ENCODE data around the gene CCDC88B. TPM values are rescaled to one million over a fixed set of nuclear protein-coding genes. Genes with fewer than 3 reads are reported as not detected.

Gene CCDC88B
- total RNA-seq, 1 donor from 2014 or later = 137 TPM

- H3K4me3 Mint-ChIP-seq = no peak overlapping the region
Measured at GRCh38 chr11:64357446-64357845, 17.4 kb downstream of the CCDC88B start.

GRCh38 chr11:64357904-64358535 lies 18.0 kb downstream of the CCDC88B start:
- peaks cover 30% of the 10 kb centered on the region for H3K4me1 Mint-ChIP-seq (ENCODE audit: low read depth)
- H3K4me3 Mint-ChIP-seq = peak overlapping the region; percentile 74
- peak; percentile 19 for DNase-seq (ENCODE audit: low spot score)
- H3K27ac Mint-ChIP-seq = no peak overlapping the region
- peaks cover 28% of the 10 kb centered on the region for H3K36me3 Mint-ChIP-seq (ENCODE audit: low read depth)
- no peaks in the 10 kb centered on the region for H3K9me3 Mint-ChIP-seq
- intact Hi-C loops (cut with micrococcal nuclease) = loop anchor here (5.0 kb wide), 1 partner anchor 106 kb away; the partner anchor contains the start of gene PLCB3
- no peaks in the 10 kb centered on the region for H3K27me3 Mint-ChIP-seq (ENCODE audit: insufficient read depth)

More at GRCh38 chr11:64357446-64357845, 17.4 kb downstream of the CCDC88B start:
- no peak overlapping the region for H3K27ac Mint-ChIP-seq
- intact Hi-C loops (cut with micrococcal nuclease) = loop anchor here (5.0 kb wide), 1 partner anchor 105 kb away; the partner anchor contains the start of gene PLCB3
- no peaks in the 10 kb centered on the region for H3K27me3 Mint-ChIP-seq (ENCODE audit: insufficient read depth)
- no peaks in the 10 kb centered on the region for H3K9me3 Mint-ChIP-seq
- DNase-seq (ENCODE audit: low spot score) = no peak
- peaks cover 27% of the 10 kb centered on the region for H3K36me3 Mint-ChIP-seq (ENCODE audit: low read depth)
- H3K4me1 Mint-ChIP-seq (ENCODE audit: low read depth) = peaks cover 30% of the 10 kb centered on the region

- intact Hi-C loops (cut with micrococcal nuclease) = loop anchor here (5.0 kb wide), 1 partner anchor 106 kb away; the partner anchor contains the start of gene PLCB3
- no peak overlapping the region for H3K27ac Mint-ChIP-seq
- H3K36me3 Mint-ChIP-seq (ENCODE audit: low read depth) = peaks cover 30% of the 10 kb centered on the region
- H3K4me3 Mint-ChIP-seq = peak overlapping the region; percentile 74
- no peak for DNase-seq (ENCODE audit: low spot score)
- H3K9me3 Mint-ChIP-seq = no peaks in the 10 kb centered on the region
- no peaks in the 10 kb centered on the region for H3K27me3 Mint-ChIP-seq (ENCODE audit: insufficient read depth)
- H3K4me1 Mint-ChIP-seq (ENCODE audit: low read depth) = peaks cover 30% of the 10 kb centered on the region
Measured at GRCh38 chr11:64358536-64358906, 18.5 kb downstream of the CCDC88B start.

DNA sequence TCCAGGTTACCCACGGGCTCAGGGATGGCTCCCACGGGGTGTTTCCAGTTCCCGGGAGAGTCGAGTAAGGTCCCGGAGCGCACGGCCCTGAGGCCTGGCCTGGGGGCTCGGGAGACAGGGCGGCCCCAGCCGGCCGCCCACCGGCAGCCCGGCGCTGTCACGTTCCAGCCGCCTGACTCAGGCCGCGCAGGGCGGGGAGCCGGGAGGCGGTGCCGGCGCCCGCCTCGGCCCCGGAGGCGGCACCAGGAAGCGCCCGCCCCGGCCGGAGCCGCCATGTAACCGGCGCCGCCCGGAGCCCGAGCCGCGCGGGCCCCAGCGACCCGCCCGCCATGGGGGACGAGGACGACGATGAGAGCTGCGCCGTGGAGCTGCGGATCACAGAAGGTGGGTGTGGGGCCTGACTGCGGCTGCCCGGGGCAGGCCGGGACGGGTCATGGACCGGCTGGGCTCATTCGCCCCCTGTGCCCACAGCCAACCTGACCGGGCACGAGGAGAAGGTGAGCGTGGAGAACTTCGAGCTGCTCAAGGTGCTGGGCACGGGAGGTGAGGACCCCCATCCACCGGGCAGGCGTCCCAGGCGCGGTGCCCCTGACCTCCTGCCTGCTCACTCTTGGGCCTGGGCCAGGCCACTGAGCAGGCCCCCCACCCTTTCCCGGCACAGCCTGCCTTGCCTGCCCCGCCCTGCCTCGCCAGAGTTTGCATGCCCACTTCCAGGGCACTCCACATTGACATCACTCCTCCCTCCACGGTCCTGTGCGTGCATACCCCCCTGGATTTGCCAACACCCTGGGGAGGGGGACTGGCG lies 19.1 kb downstream of the CCDC88B start, which contains the start of gene RPS6KA4:
RPS6KA4 (plus strand) TSS at position 256 of the 805 bp plus-strand sequence; CDS start at position 330, 74 bp downstream.
- no peaks in the 10 kb centered on the region for H3K27me3 Mint-ChIP-seq (ENCODE audit: insufficient read depth)
- DNase-seq (ENCODE audit: low spot score) = peak; percentile 52
- peak within 1 kb of the TSS; percentile 94 for H3K4me3 Mint-ChIP-seq
- H3K4me1 Mint-ChIP-seq (ENCODE audit: low read depth) = peaks cover 30% of the 10 kb centered on the region
- H3K9me3 Mint-ChIP-seq = no peaks in the 10 kb centered on the region
- H3K36me3 Mint-ChIP-seq (ENCODE audit: low read depth) = peaks cover 33% of the 10 kb centered on the region
- H3K27ac Mint-ChIP-seq = peak within 1 kb of the TSS; percentile 85
- intact Hi-C loops (cut with micrococcal nuclease) = loop anchor here (1.0 to 5.0 kb wide), 4 partner anchors 17 to 107 kb away; partner anchors contain the start of genes ESRRA, PLCB3 and TRMT112

DNA sequence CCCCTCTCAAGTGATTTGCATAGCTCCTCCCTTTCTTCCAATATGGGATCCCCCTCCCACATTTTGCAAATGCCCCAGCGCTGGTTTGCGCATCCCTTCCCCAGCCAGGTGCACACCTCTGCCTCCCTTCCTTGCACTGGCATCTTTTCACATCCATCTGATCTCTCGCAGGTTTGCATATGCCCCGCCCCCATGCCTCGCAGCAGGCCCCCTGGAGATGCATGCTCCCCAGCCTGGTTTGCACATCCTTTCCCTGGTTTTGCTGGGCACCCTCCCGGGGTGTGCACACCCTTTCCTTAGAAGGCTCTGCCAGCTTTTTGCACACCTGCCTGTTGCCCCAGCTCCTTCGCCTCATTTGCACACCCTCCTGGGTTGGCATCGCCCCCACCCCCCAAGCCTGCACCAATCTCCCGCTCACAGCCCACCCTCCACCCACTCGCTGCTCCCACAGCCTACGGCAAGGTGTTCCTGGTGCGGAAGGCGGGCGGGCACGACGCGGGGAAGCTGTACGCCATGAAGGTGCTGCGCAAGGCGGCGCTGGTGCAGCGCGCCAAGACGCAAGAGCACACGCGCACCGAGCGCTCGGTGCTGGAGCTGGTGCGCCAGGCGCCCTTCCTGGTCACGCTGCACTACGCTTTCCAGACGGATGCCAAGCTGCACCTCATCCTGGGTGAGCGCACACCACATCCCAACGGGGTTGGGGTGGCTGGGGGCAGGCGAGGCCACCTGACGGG lies 19.9 kb downstream of the CCDC88B start:
- Mint-ChIP-seq H3K4me1 (ENCODE audit: low read depth) (peaks cover 30% of the 10 kb centered on the region), H3K36me3 (ENCODE audit: low read depth) (peaks cover 37% of the 10 kb centered on the region), H3K4me3 (peak overlapping the region; percentile 94), H3K9me3 (no peaks in the 10 kb centered on the region), H3K27me3 (ENCODE audit: insufficient read depth) (no peaks in the 10 kb centered on the region), H3K27ac (peak overlapping the region; percentile 85)
- intact Hi-C loops (cut with micrococcal nuclease) = loop anchor here (1.0 to 5.0 kb wide), 4 partner anchors 18 to 108 kb away; partner anchors contain the start of genes ESRRA, PLCB3 and TRMT112
- no peak for DNase-seq (ENCODE audit: low spot score)

GRCh38 chr11:64360448-64360921 lies 20.5 kb downstream of the CCDC88B start:
- peak overlapping the region; percentile 94 for H3K4me3 Mint-ChIP-seq
- H3K27me3 Mint-ChIP-seq (ENCODE audit: insufficient read depth) = no peaks in the 10 kb centered on the region
- no peak for DNase-seq (ENCODE audit: low spot score)
- H3K4me1 Mint-ChIP-seq (ENCODE audit: low read depth) = peaks cover 30% of the 10 kb centered on the region
- no peaks in the 10 kb centered on the region for H3K9me3 Mint-ChIP-seq
- intact Hi-C loops (cut with micrococcal nuclease) = no loop called here
- peaks cover 39% of the 10 kb centered on the region for H3K36me3 Mint-ChIP-seq (ENCODE audit: low read depth)
- H3K27ac Mint-ChIP-seq = peak overlapping the region; percentile 85

- H3K4me3 Mint-ChIP-seq = no peak overlapping the region
- peaks cover 26% of the 10 kb centered on the region for H3K4me1 Mint-ChIP-seq (ENCODE audit: low read depth)
- no peak for DNase-seq (ENCODE audit: low spot score)
- H3K27ac Mint-ChIP-seq = no peak overlapping the region
- H3K36me3 Mint-ChIP-seq (ENCODE audit: low read depth) = peaks cover 42% of the 10 kb centered on the region
- H3K9me3 Mint-ChIP-seq = no peaks in the 10 kb centered on the region
- intact Hi-C loops (cut with micrococcal nuclease) = no loop called here
- no peaks in the 10 kb centered on the region for H3K27me3 Mint-ChIP-seq (ENCODE audit: insufficient read depth)
Measured at GRCh38 chr11:64361659-64362058, 21.7 kb downstream of the CCDC88B start.

DNA sequence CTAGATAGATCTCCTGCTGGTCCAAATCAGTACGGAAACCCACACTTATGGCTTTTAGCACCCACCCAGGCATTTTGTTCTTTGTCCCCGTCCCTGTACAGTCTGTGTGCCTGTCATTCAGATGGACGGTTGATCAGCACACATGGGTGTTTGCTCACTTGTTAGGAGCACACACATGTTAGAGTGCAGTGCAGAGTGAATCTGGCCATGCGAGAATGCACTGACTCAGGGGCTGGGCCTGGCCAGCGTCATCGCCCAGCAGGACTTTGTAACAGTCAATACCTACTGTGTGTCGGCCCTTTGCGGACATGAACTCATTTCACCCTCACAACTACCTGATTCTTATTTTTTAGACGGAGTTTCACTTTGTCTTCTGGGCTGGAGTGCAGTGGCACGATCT lies 22.3 kb downstream of the CCDC88B start:
- H3K27ac Mint-ChIP-seq = no peak overlapping the region
- no peak for DNase-seq (ENCODE audit: low spot score)
- intact Hi-C loops (cut with micrococcal nuclease) = no loop called here
- no peaks in the 10 kb centered on the region for H3K9me3 Mint-ChIP-seq
- peaks cover 25% of the 10 kb centered on the region for H3K4me1 Mint-ChIP-seq (ENCODE audit: low read depth)
- H3K27me3 Mint-ChIP-seq (ENCODE audit: insufficient read depth) = no peaks in the 10 kb centered on the region
- H3K36me3 Mint-ChIP-seq (ENCODE audit: low read depth) = peaks cover 44% of the 10 kb centered on the region
- H3K4me3 Mint-ChIP-seq = no peak overlapping the region

DNA sequence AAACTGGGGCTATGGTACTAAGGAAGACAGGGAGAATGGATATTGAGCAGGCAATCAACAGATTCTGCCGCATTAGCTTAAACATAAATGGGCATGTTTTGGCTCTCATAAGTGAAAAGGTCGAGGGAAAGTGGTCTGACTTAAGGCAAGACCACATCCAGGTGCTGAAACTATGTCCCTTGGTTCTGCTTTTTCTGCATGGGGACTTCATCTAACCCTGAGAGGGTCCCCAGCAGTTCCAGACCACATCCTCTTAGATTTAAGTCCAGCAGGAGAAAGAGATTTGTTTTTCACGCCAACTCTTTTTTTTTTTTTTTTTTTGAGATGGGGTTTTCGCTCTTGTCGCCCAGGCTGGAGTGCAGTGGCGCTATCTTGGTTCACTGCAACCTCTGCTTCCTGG lies 24.4 kb downstream of the CCDC88B start:
- intact Hi-C loops (cut with micrococcal nuclease) = no loop called here
- no peak overlapping the region for H3K27ac Mint-ChIP-seq
- H3K36me3 Mint-ChIP-seq (ENCODE audit: low read depth) = peaks cover 53% of the 10 kb centered on the region
- H3K27me3 Mint-ChIP-seq (ENCODE audit: insufficient read depth) = no peaks in the 10 kb centered on the region
- peaks cover 16% of the 10 kb centered on the region for H3K4me1 Mint-ChIP-seq (ENCODE audit: low read depth)
- no peak for DNase-seq (ENCODE audit: low spot score)
- H3K9me3 Mint-ChIP-seq = no peaks in the 10 kb centered on the region
- no peak overlapping the region for H3K4me3 Mint-ChIP-seq

- DNase-seq (ENCODE audit: low spot score) = no peak
- no peak overlapping the region for H3K4me3 Mint-ChIP-seq
- peaks cover 11% of the 10 kb centered on the region for H3K4me1 Mint-ChIP-seq (ENCODE audit: low read depth)
- no peaks in the 10 kb centered on the region for H3K27me3 Mint-ChIP-seq (ENCODE audit: insufficient read depth)
- H3K27ac Mint-ChIP-seq = no peak overlapping the region
- no peaks in the 10 kb centered on the region for H3K9me3 Mint-ChIP-seq
- intact Hi-C loops (cut with micrococcal nuclease) = no loop called here
- H3K36me3 Mint-ChIP-seq (ENCODE audit: low read depth) = peaks cover 51% of the 10 kb centered on the region
Measured at GRCh38 chr11:64364911-64365310, 24.9 kb downstream of the CCDC88B start.

- Mint-ChIP-seq H3K27ac (no peak overlapping the region), H3K27me3 (ENCODE audit: insufficient read depth) (no peaks in the 10 kb centered on the region), H3K4me1 (ENCODE audit: low read depth) (no peaks in the 10 kb centered on the region), H3K9me3 (no peaks in the 10 kb centered on the region), H3K36me3 (ENCODE audit: low read depth) (peaks cover 39% of the 10 kb centered on the region), H3K4me3 (no peak overlapping the region)
- no peak for DNase-seq (ENCODE audit: low spot score)
- intact Hi-C loops (cut with micrococcal nuclease) = no loop called here
Measured at GRCh38 chr11:64366751-64367150, 26.7 kb downstream of the CCDC88B start.

DNA sequence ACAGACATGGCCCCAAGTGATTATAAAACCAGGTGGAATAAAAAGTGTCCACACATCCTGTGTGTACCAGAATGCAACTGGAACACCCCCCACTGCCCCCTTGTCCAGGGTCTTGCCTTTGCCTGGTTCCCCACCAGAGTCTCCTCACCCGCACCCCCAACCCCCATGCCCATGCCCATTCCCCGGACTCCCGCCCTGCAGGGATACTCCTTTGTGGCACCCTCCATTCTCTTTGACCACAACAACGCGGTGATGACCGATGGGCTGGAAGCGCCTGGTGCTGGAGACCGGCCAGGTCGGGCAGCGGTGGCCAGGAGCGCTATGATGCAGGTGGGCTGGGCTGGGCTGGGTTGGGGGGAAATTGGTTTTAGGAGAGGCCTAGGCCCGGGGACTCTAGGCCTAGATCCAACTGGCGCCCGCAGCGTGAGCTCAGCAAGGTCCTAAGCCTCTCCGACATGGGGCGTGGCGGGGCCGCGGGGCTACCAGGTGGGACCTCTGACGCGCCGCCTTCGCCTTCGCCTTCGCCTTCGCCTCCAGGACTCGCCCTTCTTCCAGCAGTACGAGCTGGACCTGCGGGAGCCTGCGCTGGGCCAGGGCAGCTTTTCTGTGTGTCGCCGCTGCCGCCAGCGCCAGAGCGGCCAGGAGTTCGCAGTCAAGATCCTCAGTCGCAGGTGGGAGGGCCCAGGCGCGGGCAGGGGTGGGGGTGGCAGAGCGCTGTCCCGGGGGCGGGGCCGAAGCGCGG lies 28.1 kb downstream of the CCDC88B start:
- H3K4me3 Mint-ChIP-seq = no peak overlapping the region
- no peaks in the 10 kb centered on the region for H3K9me3 Mint-ChIP-seq
- H3K27ac Mint-ChIP-seq = no peak overlapping the region
- intact Hi-C loops (cut with micrococcal nuclease) = no loop called here
- H3K4me1 Mint-ChIP-seq (ENCODE audit: low read depth) = no peaks in the 10 kb centered on the region
- DNase-seq (ENCODE audit: low spot score) = no peak
- H3K27me3 Mint-ChIP-seq (ENCODE audit: insufficient read depth) = no peaks in the 10 kb centered on the region
- H3K36me3 Mint-ChIP-seq (ENCODE audit: low read depth) = peaks cover 32% of the 10 kb centered on the region

All from activated T-helper 1 cell treated with anti-CD3 and anti-CD28 coated beads, Interleukin-12 subunit alpha, Interleukin-12 subunit beta, Interleukin-2, Interleukin-4 antibody, amounts not matched to agents 30 ng/mL and 10 ng/mL and 1 ng/mL, durations not matched to agents 14 hours and 24 hours and 36 hours (primary cell).